WTC11 (cell line): ENCODE data around the gene CDKN1B. TPM values are rescaled to one million over a fixed set of nuclear protein-coding genes. Genes with fewer than 3 reads are reported as not detected.

Source experiments
- ATAC-seq: fragments of 200-7000 bp; cut with Tn5 transposase; 2 replicates; pipeline ENCODE4 v1.10.0; 2021; ENCODE audit warnings: mild to moderate bottlenecking, moderate library complexity
- CTCF ChIA-PET: fragments of 300-600 bp; sonication (Branson Sonifier 250); formaldehyde crosslinking; loops from one replicate; lab custom pipeline; 2021; ENCODE audit warnings: antibody characterized with exemption; lab: Charles Lee
- POLR2A ChIA-PET: fragments of 350-600 bp; sonication (Branson Sonifier 250); formaldehyde crosslinking; loops from one replicate; lab custom pipeline; 2021; ENCODE audit warnings: antibody characterized with exemption; lab: Charles Lee
- DNase-seq: peaks from one replicate; pipeline ENCODE4 v3.0.0; 2021; ENCODE audit warnings: low spot score
- H3K27ac Mint-ChIP-seq: 2 replicates; pipeline ENCODE4 v1.8.0; 2021; ENCODE audit warnings: mixed read lengths
- H3K27me3 Mint-ChIP-seq: 2 replicates; pipeline ENCODE4 v1.8.0; 2021; ENCODE audit warnings: low read depth, mild to moderate bottlenecking, moderate library complexity, mixed read lengths
- H3K36me3 Mint-ChIP-seq: 2 replicates; pipeline ENCODE4 v1.8.0; 2021; ENCODE audit warnings: mixed read lengths
- H3K4me1 Mint-ChIP-seq: 2 replicates; pipeline ENCODE4 v1.8.0; 2022; ENCODE audit warnings: mixed read lengths
- H3K4me3 Mint-ChIP-seq: 2 replicates; pipeline ENCODE4 v1.8.0; 2021; ENCODE audit warnings: mild to moderate bottlenecking, moderate library complexity, mixed read lengths
- H3K9me3 Mint-ChIP-seq: 2 replicates; pipeline ENCODE4 v1.8.0; 2021; ENCODE audit warnings: mixed read lengths
- AFF4 ChIP-seq: sonication (generic); formaldehyde crosslinking; IDR thresholded peaks from 2 replicates; pipeline ENCODE4 v1.8.1; 2023; ENCODE audit warnings: mild to moderate bottlenecking, missing genetic modification reagents, borderline replicate concordance
- ATF1 ChIP-seq: sonication (generic); formaldehyde crosslinking; IDR thresholded peaks from 2 replicates; pipeline ENCODE4 v1.8.1; 2023; ENCODE audit warnings: mild to moderate bottlenecking, moderate library complexity, missing genetic modification reagents
- CDX4 ChIP-seq: fragments of 250-450 bp; sonication (Bioruptor Pico); IDR thresholded peaks from 2 replicates; pipeline ENCODE4 v1.9.0; 2021; ENCODE audit warnings: moderate library complexity, mild to moderate bottlenecking, inconsistent platforms, borderline replicate concordance
- ERG ChIP-seq: fragments of 250-450 bp; sonication (Bioruptor Pico); IDR thresholded peaks from 2 replicates; pipeline ENCODE4 v1.8.0; 2021; ENCODE audit warnings: mild to moderate bottlenecking
- JAZF1 ChIP-seq: fragments of 250-450 bp; sonication (Bioruptor Pico); IDR thresholded peaks from 2 replicates; pipeline ENCODE4 v1.9.0; 2021; ENCODE audit warnings: moderate library complexity, mild to moderate bottlenecking, inconsistent platforms
- NFE2L1 ChIP-seq: sonication (generic); formaldehyde crosslinking; IDR thresholded peaks from 2 replicates; pipeline ENCODE4 v1.8.1; 2023; ENCODE audit warnings: missing genetic modification reagents
- NFYB ChIP-seq: sonication (generic); formaldehyde crosslinking; conservative IDR thresholded peaks from 2 replicates; pipeline ENCODE4 v1.8.0; 2022; ENCODE audit warnings: low read depth, missing genetic modification reagents
- PRDM15 ChIP-seq: sonication (generic); formaldehyde crosslinking; IDR thresholded peaks from 2 replicates; pipeline ENCODE4 v1.8.0; 2022; ENCODE audit warnings: missing genetic modification reagents
- TEAD1 ChIP-seq: sonication (generic); formaldehyde crosslinking; IDR thresholded peaks from 2 replicates; pipeline ENCODE4 v1.8.0; 2022; ENCODE audit warnings: mild to moderate bottlenecking, missing genetic modification reagents
- USF1 ChIP-seq: sonication (generic); formaldehyde crosslinking; IDR thresholded peaks from 2 replicates; pipeline ENCODE4 v1.8.0; 2022; ENCODE audit warnings: mild to moderate bottlenecking, missing genetic modification reagents
- ZNF317 ChIP-seq: sonication (generic); formaldehyde crosslinking; IDR thresholded peaks from 2 replicates; pipeline ENCODE4 v1.8.1; 2023; ENCODE audit warnings: low read depth, mild to moderate bottlenecking, moderate library complexity, missing genetic modification reagents, borderline replicate concordance
- ZNF423 ChIP-seq: fragments of 250-450 bp; sonication (Bioruptor Pico); IDR thresholded peaks from 2 replicates; pipeline ENCODE4 v2.1.2; 2022; ENCODE audit warnings: mild to moderate bottlenecking, moderate library complexity
- total RNA-seq: library from RNA; stranded (reverse); gene quantifications from 3 replicates; pipeline ENCODE4 v1.2.3, GENCODE V29; 2021

The CDKN1B gene
- total RNA-seq, 1 experiment from 2014 or later = 34.2 TPM

- H3K9me3 Mint-ChIP-seq = 0 out of 2 replicates have a peak, but pooled peaks cover 3% of the 10 kb centered on the region
- peaks cover 3% of the 10 kb centered on the region; the same call in 1 of the 2 replicates for H3K27me3 Mint-ChIP-seq
- ATAC-seq = no peak
- TF ChIP-seq ZNF317 (CRISPR knock-in tag) (no peak), ZNF423 (no peak), ATF1 (no peak), NFE2L1 (CRISPR knock-in tag) (no peak), CDX4 (CRISPR knock-in tag) (no peak), AFF4 (CRISPR knock-in tag) (no peak), PRDM15 (CRISPR knock-in tag) (no peak), TEAD1 (CRISPR knock-in tag) (no peak), USF1 (CRISPR knock-in tag) (no peak), JAZF1 (CRISPR knock-in tag) (no peak)
- H3K4me3 Mint-ChIP-seq = no peak overlapping the region
- ChIA-PET POLR2A (no interaction called here), CTCF (interaction anchor here (3.1 kb wide), 1 partner anchor 11 kb away, joined by 28 read pairs; no protein-coding TSS in a partner anchor)
- no peaks in the 10 kb centered on the region for H3K36me3 Mint-ChIP-seq
- H3K27ac Mint-ChIP-seq = no peak overlapping the region
- DNase-seq = no peak
- H3K4me1 Mint-ChIP-seq = peaks cover 8% of the 10 kb centered on the region; the same call in 1 of the 2 replicates
Observed at GRCh38 chr12:12748044-12748443, 30.9 kb downstream of the CDKN1B start.

GRCh38 chr12:12749433-12749832 is 32.3 kb downstream of the CDKN1B start:
- TF ChIP-seq ERG (CRISPR knock-in tag) = no peak
- peak; percentile 68 for TF ChIP-seq NFYB (CRISPR knock-in tag)
- DNase-seq = no peak
- Mint-ChIP-seq H3K27ac (no peak overlapping the region), H3K4me1 (peaks cover 8% of the 10 kb centered on the region; the same call in 1 of the 2 replicates), H3K9me3 (0 out of 2 replicates have a peak, but pooled peaks cover 3% of the 10 kb centered on the region), H3K36me3 (no peaks in the 10 kb centered on the region), H3K27me3 (peaks cover 3% of the 10 kb centered on the region; the same call in 1 of the 2 replicates), H3K4me3 (no peak overlapping the region)
- ChIA-PET POLR2A (no interaction called here), CTCF (interaction anchor here (1.1 kb wide), 1 partner anchor 12 kb away, joined by 4 read pairs; no protein-coding TSS in a partner anchor)
- peak; percentile 16; the same call in 1 of the 2 replicates for ATAC-seq
